Measurements from ENCODE around the gene PI4KB. TPM values are rescaled to one million over a fixed set of nuclear protein-coding genes. Genes with fewer than 3 reads are reported as not detected.

The PI4KB gene
- total and polyA plus RNA-seq, 2 donors from 2014 or later: 43.5 to 60.9 TPM

DNA sequence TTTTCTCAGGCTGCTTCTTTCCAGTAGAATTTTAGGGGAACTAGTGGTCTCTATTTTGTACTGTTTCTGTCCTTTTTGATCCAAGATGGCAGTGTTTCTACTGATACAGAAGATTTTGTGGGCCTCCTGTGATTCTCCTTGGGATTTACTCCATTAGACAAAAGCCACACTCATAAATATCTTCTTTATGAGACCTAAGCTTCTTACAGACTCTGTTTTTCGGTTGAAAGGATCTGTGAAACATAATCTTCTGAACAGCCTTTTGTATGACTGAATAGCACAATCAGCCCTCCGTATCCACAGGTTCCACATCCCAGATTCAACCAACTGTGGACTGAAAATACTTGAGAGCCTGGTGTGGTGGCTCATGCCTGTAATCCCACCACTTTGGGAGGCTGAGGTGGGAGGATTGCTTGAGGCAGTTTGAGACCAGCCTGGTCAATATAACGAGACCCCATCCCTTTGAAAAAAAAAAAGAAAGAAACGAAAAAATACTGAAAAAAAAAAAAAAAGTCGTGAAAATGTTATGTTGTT, 83.5 kb downstream of the PI4KB start:
- Histone ChIP-seq H3K36me3 (ENCODE audit: control insufficient read depth in 2 of 3, insufficient read depth in 3 of 3, low read length in 3 of 3) (peaks cover 17 to 37% (median 34%) of the 10 kb centered on the region in 3 donors), H3K9me3 (ENCODE audit: control insufficient read depth in 2 of 3, insufficient read depth in 1 of 3, low read length in 3 of 3) (no peaks in the 10 kb centered on the region), H3K27ac (ENCODE audit: low read depth in 2 of 2, low read length in 2 of 2) (no peak overlapping the region), H3K4me3 (ENCODE audit: low read length in 3 of 3) (no peak overlapping the region), H3K27me3 (ENCODE audit: control insufficient read depth, insufficient read depth, low read length) (no peaks in the 10 kb centered on the region), H3K4me1 (ENCODE audit: control insufficient read depth in 2 of 3, insufficient read depth in 2 of 3, low read depth in 1 of 3, low read length in 3 of 3) (no peaks in the 10 kb centered on the region), H3K9ac (ENCODE audit: low read length in 3 of 3) (no peak overlapping the region)
- FAIRE-seq (no peak), DNase-seq (no peak)
- intact Hi-C loops (cut with DNase I): no loop called here
- TF ChIP-seq, protein P1, sequence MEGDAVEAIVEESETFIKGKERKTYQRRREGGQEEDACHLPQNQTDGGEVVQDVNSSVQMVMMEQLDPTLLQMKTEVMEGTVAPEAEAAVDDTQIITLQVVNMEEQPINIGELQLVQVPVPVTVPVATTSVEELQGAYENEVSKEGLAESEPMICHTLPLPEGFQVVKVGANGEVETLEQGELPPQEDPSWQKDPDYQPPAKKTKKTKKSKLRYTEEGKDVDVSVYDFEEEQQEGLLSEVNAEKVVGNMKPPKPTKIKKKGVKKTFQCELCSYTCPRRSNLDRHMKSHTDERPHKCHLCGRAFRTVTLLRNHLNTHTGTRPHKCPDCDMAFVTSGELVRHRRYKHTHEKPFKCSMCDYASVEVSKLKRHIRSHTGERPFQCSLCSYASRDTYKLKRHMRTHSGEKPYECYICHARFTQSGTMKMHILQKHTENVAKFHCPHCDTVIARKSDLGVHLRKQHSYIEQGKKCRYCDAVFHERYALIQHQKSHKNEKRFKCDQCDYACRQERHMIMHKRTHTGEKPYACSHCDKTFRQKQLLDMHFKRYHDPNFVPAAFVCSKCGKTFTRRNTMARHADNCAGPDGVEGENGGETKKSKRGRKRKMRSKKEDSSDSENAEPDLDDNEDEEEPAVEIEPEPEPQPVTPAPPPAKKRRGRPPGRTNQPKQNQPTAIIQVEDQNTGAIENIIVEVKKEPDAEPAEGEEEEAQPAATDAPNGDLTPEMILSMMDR (IDR thresholded peaks at IDR 0.05; ENCODE audit: borderline replicate concordance, extremely low read depth, insufficient read depth): no peak

DNA sequence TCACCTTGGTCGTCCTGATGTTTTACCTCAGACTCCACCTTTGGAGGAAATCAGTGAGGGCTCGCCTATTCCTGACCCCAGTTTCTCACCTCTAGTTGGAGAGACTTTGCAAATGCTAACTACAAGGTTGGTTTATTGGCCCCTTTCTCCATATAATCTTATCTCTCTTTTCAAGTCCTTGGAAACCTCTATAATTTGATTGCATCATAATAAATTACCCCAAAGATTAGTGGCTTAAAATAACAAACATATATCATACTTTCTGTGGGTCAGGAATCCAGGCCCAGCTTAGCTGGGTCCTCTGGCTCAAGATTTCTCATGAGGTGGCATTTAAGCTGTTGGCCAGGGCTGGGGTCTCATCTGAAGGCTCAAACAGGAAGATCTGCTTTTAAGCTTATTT, 84.8 kb downstream of the PI4KB start:
- Histone ChIP-seq H3K9ac (ENCODE audit: low read length in 3 of 3) (no peak overlapping the region), H3K9me3 (ENCODE audit: control insufficient read depth in 2 of 3, insufficient read depth in 1 of 3, low read length in 3 of 3) (no peaks in the 10 kb centered on the region), H3K4me1 (ENCODE audit: control insufficient read depth in 2 of 3, insufficient read depth in 2 of 3, low read depth in 1 of 3, low read length in 3 of 3) (no peaks in the 10 kb centered on the region), H3K4me3 (ENCODE audit: low read length in 3 of 3) (no peak overlapping the region), H3K27ac (ENCODE audit: low read depth in 2 of 2, low read length in 2 of 2) (no peak overlapping the region), H3K36me3 (ENCODE audit: control insufficient read depth in 2 of 3, insufficient read depth in 3 of 3, low read length in 3 of 3) (peaks cover 25 to 48% (median 38%) of the 10 kb centered on the region in 3 donors), H3K27me3 (ENCODE audit: control insufficient read depth, insufficient read depth, low read length) (no peaks in the 10 kb centered on the region)
- FAIRE-seq: no peak
- intact Hi-C loops (cut with DNase I): no loop called here
- TF ChIP-seq, protein P1 (IDR thresholded peaks at IDR 0.05; ENCODE audit: borderline replicate concordance, extremely low read depth, insufficient read depth): no peak
- DNase-seq: no peak

Other genes with a start within 250 kb of the PI4KB start
- gene SEMA6C, start 180.8 kb downstream of the PI4KB start, total RNA-seq: 7.6 TPM
- 17.4 TPM for gene SEMA6C, start 180.8 kb downstream of the PI4KB start, polyA plus RNA-seq (ENCODE audit: insufficient read depth, low read depth, low replicate concordance)
- gene TNFAIP8L2, start 170.8 kb downstream of the PI4KB start, total RNA-seq: 6.3 TPM
- gene TNFAIP8L2, start 170.8 kb downstream of the PI4KB start, polyA plus RNA-seq (ENCODE audit: insufficient read depth, low read depth, low replicate concordance): 1.8 TPM
- gene LYSMD1, start 161.5 kb downstream of the PI4KB start, total RNA-seq: 7.9 TPM
- gene LYSMD1, start 161.5 kb downstream of the PI4KB start, polyA plus RNA-seq (ENCODE audit: insufficient read depth, low read depth, low replicate concordance): 9.1 TPM
- 33.4 TPM for gene SCNM1, start 161.3 kb downstream of the PI4KB start, total RNA-seq
- gene SCNM1, start 161.3 kb downstream of the PI4KB start, polyA plus RNA-seq (ENCODE audit: insufficient read depth, low read depth, low replicate concordance): 57.7 TPM
- gene TMOD4, start 151.4 kb downstream of the PI4KB start, total RNA-seq: 0.66 TPM
- gene TMOD4, start 151.4 kb downstream of the PI4KB start, polyA plus RNA-seq (ENCODE audit: insufficient read depth, low read depth, low replicate concordance): 0.65 TPM
- gene VPS72, start 137.2 kb downstream of the PI4KB start, total RNA-seq: 52.6 TPM
- 38.2 TPM for gene VPS72, start 137.2 kb downstream of the PI4KB start, polyA plus RNA-seq (ENCODE audit: insufficient read depth, low read depth, low replicate concordance)
- 49.0 TPM for gene PIP5K1A, start 128.9 kb downstream of the PI4KB start, total RNA-seq
- 15.5 TPM for gene PIP5K1A, start 128.9 kb downstream of the PI4KB start, polyA plus RNA-seq (ENCODE audit: insufficient read depth, low read depth, low replicate concordance)
- gene PSMD4, start 72.7 kb downstream of the PI4KB start, total RNA-seq: 123 TPM
- 178 TPM for gene PSMD4, start 72.7 kb downstream of the PI4KB start, polyA plus RNA-seq (ENCODE audit: insufficient read depth, low read depth, low replicate concordance)
- gene ZNF687, start 45.1 kb downstream of the PI4KB start, total RNA-seq: 30.3 TPM
- gene ZNF687, start 45.1 kb downstream of the PI4KB start, polyA plus RNA-seq (ENCODE audit: insufficient read depth, low read depth, low replicate concordance): 8.5 TPM
- 46.6 TPM for gene RFX5, start 19.8 kb upstream of the PI4KB start, total RNA-seq
- 17.9 TPM for gene RFX5, start 19.8 kb upstream of the PI4KB start, polyA plus RNA-seq (ENCODE audit: insufficient read depth, low read depth, low replicate concordance)
- 50.0 TPM for gene SELENBP1, start 45.3 kb upstream of the PI4KB start, total RNA-seq
- 161 TPM for gene SELENBP1, start 45.3 kb upstream of the PI4KB start, polyA plus RNA-seq (ENCODE audit: insufficient read depth, low read depth, low replicate concordance)
- 212 TPM for gene PSMB4, start 72.2 kb upstream of the PI4KB start, total RNA-seq
- gene PSMB4, start 72.2 kb upstream of the PI4KB start, polyA plus RNA-seq (ENCODE audit: insufficient read depth, low read depth, low replicate concordance): 436 TPM
- gene POGZ, start 132.1 kb upstream of the PI4KB start, total RNA-seq: 96.6 TPM
- gene POGZ, start 132.1 kb upstream of the PI4KB start, polyA plus RNA-seq (ENCODE audit: insufficient read depth, low read depth, low replicate concordance): 16.4 TPM
- gene CGN, start 184.0 kb upstream of the PI4KB start, total RNA-seq: 41.6 TPM
- gene CGN, start 184.0 kb upstream of the PI4KB start, polyA plus RNA-seq (ENCODE audit: insufficient read depth, low read depth, low replicate concordance): 24.0 TPM
- 12.9 TPM for gene TUFT1, start 212.9 kb upstream of the PI4KB start, total RNA-seq
- gene TUFT1, start 212.9 kb upstream of the PI4KB start, polyA plus RNA-seq (ENCODE audit: insufficient read depth, low read depth, low replicate concordance): 8.9 TPM